GM12878 (cell line): ENCODE results near the gene PMF1.

ENCODE experiments used
- CREB1 ChIP-seq: IDR thresholded peaks from 2 replicates; pipeline ENCODE4 v1.6.1; 2012; ENCODE audit warnings: low read depth, mild to moderate bottlenecking, inconsistent platforms
- EGR1 ChIP-seq, 2 experiments: IDR thresholded peaks; 1 replicate in 1 of 2; 2 replicates in 1 of 2; pipeline ENCODE4 v1.6.1; 2011 to 2012; ENCODE audit warnings: low read depth in 2 of 2, low read length in 2 of 2, borderline replicate concordance in 1 of 2, mild to moderate bottlenecking in 1 of 2, moderate library complexity in 1 of 2
- NFYA ChIP-seq: IDR thresholded peaks from 2 replicates; pipeline ENCODE4 v1.6.1; 2011; ENCODE audit warnings: low read depth, mild to moderate bottlenecking, low read length, improper control_type of control experiment, borderline replicate concordance
- POLR2A ChIP-seq: IDR thresholded peaks from 2 replicates; pipeline ENCODE4 v1.6.1; 2011; ENCODE audit warnings: low read depth, mild to moderate bottlenecking, low read length
- SMC3 ChIP-seq: IDR thresholded peaks from 2 replicates; pipeline ENCODE4 v1.6.1; 2011; ENCODE audit warnings: low read length, improper control_type of control experiment, borderline replicate concordance
- YY1 ChIP-seq: IDR thresholded peaks from 2 replicates; pipeline ENCODE4 v1.6.1; 2011; ENCODE audit warnings: low read depth, mild to moderate bottlenecking, low read length
- TF ChIP-seq, protein P1 (sequence below), 3 experiments: IDR thresholded peaks in 2 of 3; conservative IDR thresholded peaks in 1 of 3; 2 replicates each; pipeline ENCODE4 v1.5.1; 2011; ENCODE audit warnings: low read depth in 3 of 3, low read length in 3 of 3, mild to moderate bottlenecking in 3 of 3, control low read depth in 2 of 3, moderate library complexity in 2 of 3, inconsistent platforms in 1 of 3, mixed read lengths in 1 of 3; ENCODE audit not compliant: control insufficient read depth in 2 of 3, insufficient read depth in 1 of 3; ENCODE audit errors: extremely low read depth in 1 of 3
- TF ChIP-seq, protein P2 (sequence below): fragments of 450-650 bp; formaldehyde crosslinking; IDR thresholded peaks from 2 replicates; pipeline ENCODE4 v1.4.0; 2020; ENCODE audit warnings: mild to moderate bottlenecking, moderate library complexity
- TF ChIP-seq, protein P3 (sequence below): IDR thresholded peaks from 2 replicates; pipeline ENCODE4 v1.6.1; 2012; ENCODE audit warnings: low read depth, low read length, improper control_type of control experiment

DNA sequence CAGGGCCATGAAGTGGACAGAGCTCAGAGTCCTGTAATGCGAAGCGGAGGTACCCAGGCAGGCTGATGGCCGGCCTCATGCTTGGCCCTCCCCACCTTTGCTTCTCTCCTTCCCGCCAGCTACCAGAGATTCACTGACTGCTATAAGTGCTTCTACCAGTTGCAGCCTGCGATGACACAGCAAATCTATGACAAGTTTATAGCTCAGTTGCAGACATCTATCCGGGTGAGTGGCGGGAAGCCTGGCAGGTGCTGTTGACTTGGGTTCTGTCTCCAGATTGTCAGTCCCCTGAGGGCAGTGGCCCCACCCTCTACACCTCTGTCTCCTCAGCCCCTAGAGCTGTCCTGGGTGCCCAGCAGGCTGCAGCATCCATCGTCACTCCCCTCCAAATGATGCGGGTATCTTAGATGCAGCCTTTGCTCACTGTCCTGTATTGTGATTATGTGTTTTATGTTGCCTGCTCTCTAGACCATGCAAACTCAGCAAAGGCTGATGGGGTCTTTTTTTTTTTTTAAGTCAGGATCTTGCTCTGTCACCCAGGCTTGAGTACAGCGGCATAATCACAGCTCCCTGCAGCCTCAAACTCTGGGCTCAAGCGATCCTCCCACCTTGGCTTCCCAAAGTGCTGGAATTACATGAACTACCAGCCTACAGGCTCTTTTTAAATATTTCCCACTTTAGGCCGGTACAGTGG, 19.5 kb downstream of the PMF1 start:
- TF ChIP-seq, protein P1, sequence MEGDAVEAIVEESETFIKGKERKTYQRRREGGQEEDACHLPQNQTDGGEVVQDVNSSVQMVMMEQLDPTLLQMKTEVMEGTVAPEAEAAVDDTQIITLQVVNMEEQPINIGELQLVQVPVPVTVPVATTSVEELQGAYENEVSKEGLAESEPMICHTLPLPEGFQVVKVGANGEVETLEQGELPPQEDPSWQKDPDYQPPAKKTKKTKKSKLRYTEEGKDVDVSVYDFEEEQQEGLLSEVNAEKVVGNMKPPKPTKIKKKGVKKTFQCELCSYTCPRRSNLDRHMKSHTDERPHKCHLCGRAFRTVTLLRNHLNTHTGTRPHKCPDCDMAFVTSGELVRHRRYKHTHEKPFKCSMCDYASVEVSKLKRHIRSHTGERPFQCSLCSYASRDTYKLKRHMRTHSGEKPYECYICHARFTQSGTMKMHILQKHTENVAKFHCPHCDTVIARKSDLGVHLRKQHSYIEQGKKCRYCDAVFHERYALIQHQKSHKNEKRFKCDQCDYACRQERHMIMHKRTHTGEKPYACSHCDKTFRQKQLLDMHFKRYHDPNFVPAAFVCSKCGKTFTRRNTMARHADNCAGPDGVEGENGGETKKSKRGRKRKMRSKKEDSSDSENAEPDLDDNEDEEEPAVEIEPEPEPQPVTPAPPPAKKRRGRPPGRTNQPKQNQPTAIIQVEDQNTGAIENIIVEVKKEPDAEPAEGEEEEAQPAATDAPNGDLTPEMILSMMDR (IDR thresholded peaks at IDR 0.05 in 2 of 3, conservative IDR thresholded peaks at IDR 0.05 in 1 of 3; ENCODE audit: control insufficient read depth in 2 of 3, extremely low read depth in 1 of 3, insufficient read depth in 1 of 3, low read depth in 3 of 3, low read length in 3 of 3): no peak
- TF ChIP-seq, protein P2, sequence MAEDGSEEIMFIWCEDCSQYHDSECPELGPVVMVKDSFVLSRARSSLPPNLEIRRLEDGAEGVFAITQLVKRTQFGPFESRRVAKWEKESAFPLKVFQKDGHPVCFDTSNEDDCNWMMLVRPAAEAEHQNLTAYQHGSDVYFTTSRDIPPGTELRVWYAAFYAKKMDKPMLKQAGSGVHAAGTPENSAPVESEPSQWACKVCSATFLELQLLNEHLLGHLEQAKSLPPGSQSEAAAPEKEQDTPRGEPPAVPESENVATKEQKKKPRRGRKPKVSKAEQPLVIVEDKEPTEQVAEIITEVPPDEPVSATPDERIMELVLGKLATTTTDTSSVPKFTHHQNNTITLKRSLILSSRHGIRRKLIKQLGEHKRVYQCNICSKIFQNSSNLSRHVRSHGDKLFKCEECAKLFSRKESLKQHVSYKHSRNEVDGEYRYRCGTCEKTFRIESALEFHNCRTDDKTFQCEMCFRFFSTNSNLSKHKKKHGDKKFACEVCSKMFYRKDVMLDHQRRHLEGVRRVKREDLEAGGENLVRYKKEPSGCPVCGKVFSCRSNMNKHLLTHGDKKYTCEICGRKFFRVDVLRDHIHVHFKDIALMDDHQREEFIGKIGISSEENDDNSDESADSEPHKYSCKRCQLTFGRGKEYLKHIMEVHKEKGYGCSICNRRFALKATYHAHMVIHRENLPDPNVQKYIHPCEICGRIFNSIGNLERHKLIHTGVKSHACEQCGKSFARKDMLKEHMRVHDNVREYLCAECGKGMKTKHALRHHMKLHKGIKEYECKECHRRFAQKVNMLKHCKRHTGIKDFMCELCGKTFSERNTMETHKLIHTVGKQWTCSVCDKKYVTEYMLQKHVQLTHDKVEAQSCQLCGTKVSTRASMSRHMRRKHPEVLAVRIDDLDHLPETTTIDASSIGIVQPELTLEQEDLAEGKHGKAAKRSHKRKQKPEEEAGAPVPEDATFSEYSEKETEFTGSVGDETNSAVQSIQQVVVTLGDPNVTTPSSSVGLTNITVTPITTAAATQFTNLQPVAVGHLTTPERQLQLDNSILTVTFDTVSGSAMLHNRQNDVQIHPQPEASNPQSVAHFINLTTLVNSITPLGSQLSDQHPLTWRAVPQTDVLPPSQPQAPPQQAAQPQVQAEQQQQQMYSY (CRISPR knock-in tag): no peak
- TF ChIP-seq NFYA (no peak), CREB1 (no peak), YY1 (no peak), POLR2A (no peak), SMC3 (no peak), EGR1 (IDR thresholded peaks at IDR 0.05; ENCODE audit: borderline replicate concordance in 1 of 2, low read depth in 2 of 2, low read length in 2 of 2) (no peak)
- TF ChIP-seq, protein P3, sequence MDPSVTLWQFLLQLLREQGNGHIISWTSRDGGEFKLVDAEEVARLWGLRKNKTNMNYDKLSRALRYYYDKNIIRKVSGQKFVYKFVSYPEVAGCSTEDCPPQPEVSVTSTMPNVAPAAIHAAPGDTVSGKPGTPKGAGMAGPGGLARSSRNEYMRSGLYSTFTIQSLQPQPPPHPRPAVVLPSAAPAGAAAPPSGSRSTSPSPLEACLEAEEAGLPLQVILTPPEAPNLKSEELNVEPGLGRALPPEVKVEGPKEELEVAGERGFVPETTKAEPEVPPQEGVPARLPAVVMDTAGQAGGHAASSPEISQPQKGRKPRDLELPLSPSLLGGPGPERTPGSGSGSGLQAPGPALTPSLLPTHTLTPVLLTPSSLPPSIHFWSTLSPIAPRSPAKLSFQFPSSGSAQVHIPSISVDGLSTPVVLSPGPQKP: no peak
